ENCODE data around the gene DENND1A.

- TF ChIP-seq EP300 (IDR thresholded peaks at IDR 0.05) (no peak), POLR2A (IDR thresholded peaks at IDR 0.05) (no peak), POLR2AphosphoS5 (IDR thresholded peaks at IDR 0.05) (no peak)
- TF ChIP-seq, protein P1, sequence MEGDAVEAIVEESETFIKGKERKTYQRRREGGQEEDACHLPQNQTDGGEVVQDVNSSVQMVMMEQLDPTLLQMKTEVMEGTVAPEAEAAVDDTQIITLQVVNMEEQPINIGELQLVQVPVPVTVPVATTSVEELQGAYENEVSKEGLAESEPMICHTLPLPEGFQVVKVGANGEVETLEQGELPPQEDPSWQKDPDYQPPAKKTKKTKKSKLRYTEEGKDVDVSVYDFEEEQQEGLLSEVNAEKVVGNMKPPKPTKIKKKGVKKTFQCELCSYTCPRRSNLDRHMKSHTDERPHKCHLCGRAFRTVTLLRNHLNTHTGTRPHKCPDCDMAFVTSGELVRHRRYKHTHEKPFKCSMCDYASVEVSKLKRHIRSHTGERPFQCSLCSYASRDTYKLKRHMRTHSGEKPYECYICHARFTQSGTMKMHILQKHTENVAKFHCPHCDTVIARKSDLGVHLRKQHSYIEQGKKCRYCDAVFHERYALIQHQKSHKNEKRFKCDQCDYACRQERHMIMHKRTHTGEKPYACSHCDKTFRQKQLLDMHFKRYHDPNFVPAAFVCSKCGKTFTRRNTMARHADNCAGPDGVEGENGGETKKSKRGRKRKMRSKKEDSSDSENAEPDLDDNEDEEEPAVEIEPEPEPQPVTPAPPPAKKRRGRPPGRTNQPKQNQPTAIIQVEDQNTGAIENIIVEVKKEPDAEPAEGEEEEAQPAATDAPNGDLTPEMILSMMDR (IDR thresholded peaks at IDR 0.05): no peak
Measured at GRCh38 chr9:123912167-123912897, 17.6 kb downstream of the DENND1A start.
